NCI-H345 (cell line): ENCODE results near the gene PTOV1.
A peak's percentile ranks its signal among the peaks of the same experiment; 100 is the strongest.

ENCODE experiments used
- DNase-seq: peaks from one replicate; lab custom pipeline; 2025; lab: John Stamatoyannopoulos, UW

PTOV1 gene

GRCh38 chr19:49859682-49860335 lies 8.8 kb downstream of the PTOV1 start:
- DNase-seq: no peak

GRCh38 chr19:49860336-49861102 lies 9.6 kb downstream of the PTOV1 start:
- no peak for DNase-seq

- DNase-seq: peak; percentile 9
Measured at GRCh38 chr19:49861107-49861506, 10.1 kb downstream of the PTOV1 start.

- DNase-seq: no peak
Measured at GRCh38 chr19:49861541-49862378, 10.8 kb downstream of the PTOV1 start.

- DNase-seq: no peak
Measured at GRCh38 chr19:49862391-49863253, 11.7 kb downstream of the PTOV1 start.

GRCh38 chr19:49863254-49863934 lies 12.4 kb downstream of the PTOV1 start:
- DNase-seq: no peak

- no peak for DNase-seq
Measured at GRCh38 chr19:49863935-49864320, 13.0 kb downstream of the PTOV1 start.

- DNase-seq: no peak
Measured at GRCh38 chr19:49864890-49865289, 13.9 kb downstream of the PTOV1 start.

GRCh38 chr19:49866933-49867782 lies 16.2 kb downstream of the PTOV1 start, which contains the start of gene PNKP:
PNKP (minus strand) TSS chr19:49867576; CDS start chr19:49867204, 372 bp downstream.
- peak; percentile 89 for DNase-seq

- peak; percentile 80 for DNase-seq
Measured at GRCh38 chr19:49869009-49869483, 18.1 kb downstream of the PTOV1 start.

- peak; percentile 98 for DNase-seq
Measured at GRCh38 chr19:49869484-49870308, 18.7 kb downstream of the PTOV1 start.

GRCh38 chr19:49870309-49870901 lies 19.4 kb downstream of the PTOV1 start:
- no peak for DNase-seq

- DNase-seq: no peak
Measured at GRCh38 chr19:49871349-49871985, 20.5 kb downstream of the PTOV1 start.

GRCh38 chr19:49872245-49873128 lies 21.5 kb downstream of the PTOV1 start:
- DNase-seq: no peak

GRCh38 chr19:49873129-49873521 lies 22.2 kb downstream of the PTOV1 start:
- DNase-seq: no peak

- DNase-seq: no peak
Measured at GRCh38 chr19:49873834-49874233, 22.9 kb downstream of the PTOV1 start.

- no peak for DNase-seq
Measured at GRCh38 chr19:49874503-49875157, 23.7 kb downstream of the PTOV1 start.
